Endothelial cell of umbilical vein (primary cell): ENCODE measurements around the gene PHF12. TPM values are rescaled to one million over a fixed set of nuclear protein-coding genes. Genes with fewer than 3 reads are reported as not detected.

Source experiments
- BruUV-seq: library from RNA; stranded (reverse); fragments of 400-500 nt; replicated peaks from 2 replicates; lab custom pipeline; 2021; lab: Mats Ljungman, UMichigan
- CTCF ChIA-PET: fragments of 300-600, 350-600 bp; sonication (Branson Sonifier 250); formaldehyde crosslinking; loops from one replicate; lab custom pipeline; 2021; ENCODE audit warnings: antibody characterized with exemption, inconsistent platforms; lab: Charles Lee
- POLR2A ChIA-PET: fragments of 300-600, 350-600 bp; sonication (Branson Sonifier 250); formaldehyde crosslinking; loops from one replicate; lab custom pipeline; 2021; ENCODE audit warnings: antibody characterized with exemption, inconsistent platforms; lab: Charles Lee
- DNase-seq: peaks from one replicate; pipeline ENCODE4 v3.0.0-alpha.2; 2011; ENCODE audit warnings: low read depth, low spot score
- FAIRE-seq: peaks from 2 replicates; lab custom pipeline; 2011; peaks lifted over from hg19 to GRCh38; lab: Jason Lieb, UNC
- H2AFZ ChIP-seq: 2 replicates; pipeline ENCODE4 v1.6.0; 2012; ENCODE audit warnings: low read depth, low read length, control low read depth, inconsistent platforms
- H3K27ac ChIP-seq: 2 replicates; pipeline ENCODE4 v1.5.1; 2011; ENCODE audit warnings: low read depth, mild to moderate bottlenecking, control low read depth, low read length, moderate library complexity; ENCODE audit not compliant: insufficient read depth
- H3K27me3 ChIP-seq, 2 experiments: 2 replicates each; pipeline versions ENCODE4 v1.6.0 to v1.6.1; 2011; ENCODE audit warnings: low read length in 2 of 2, mixed read lengths in 1 of 2; ENCODE audit not compliant: control insufficient read depth in 2 of 2, insufficient read depth in 2 of 2
- H3K36me3 ChIP-seq, 2 experiments: 2 replicates in 1 of 2; 3 replicates in 1 of 2; pipeline ENCODE4 v1.5.1; 2011; ENCODE audit warnings: low read length in 2 of 2, mild to moderate bottlenecking in 1 of 2, moderate library complexity in 1 of 2; ENCODE audit not compliant: control insufficient read depth in 2 of 2, insufficient read depth in 2 of 2; ENCODE audit errors: extremely low read depth in 1 of 2
- H3K4me1 ChIP-seq: 3 replicates; pipeline ENCODE4 v1.5.1; 2011; ENCODE audit warnings: mild to moderate bottlenecking, low read length; ENCODE audit not compliant: control insufficient read depth, insufficient read depth; ENCODE audit errors: extremely low read depth
- H3K4me2 ChIP-seq: 2 replicates; pipeline ENCODE4 v1.6.1; 2011; ENCODE audit warnings: low read length, control low read depth, mixed read lengths; ENCODE audit not compliant: insufficient read depth
- H3K4me3 ChIP-seq, 3 experiments: fragments of 200-600 bp in 1 of 3; sonication (generic), shearing (Covaris generic) in 1 of 3; replicated peaks in 1 of 3; 2 replicates each; pipeline ENCODE4 v1.5.1; 2011 to 2016; ENCODE audit warnings: control low read depth in 3 of 3, low read length in 3 of 3, mild to moderate bottlenecking in 2 of 3, inconsistent platforms in 1 of 3, low read depth in 1 of 3, moderate library complexity in 1 of 3; ENCODE audit not compliant: insufficient read depth in 1 of 3
- H3K79me2 ChIP-seq: 2 replicates; pipeline ENCODE4 v1.6.0; 2012; ENCODE audit warnings: low read length, inconsistent platforms; ENCODE audit not compliant: control insufficient read depth, insufficient read depth
- H3K9ac ChIP-seq: replicated peaks from 2 replicates; pipeline ENCODE3; 2011; ENCODE audit warnings: low read length, control low read depth; ENCODE audit not compliant: insufficient read depth; ENCODE audit errors: extremely low read depth
- H3K9me1 ChIP-seq: replicated peaks from 3 replicates; pipeline ENCODE4 v1.6.0; 2011; ENCODE audit warnings: mild to moderate bottlenecking, low read length; ENCODE audit not compliant: control insufficient read depth, insufficient read depth; ENCODE audit errors: extremely low read depth
- H3K9me3 ChIP-seq: replicated peaks from 2 replicates; pipeline ENCODE4 v1.5.1; 2012; ENCODE audit warnings: low read length, inconsistent platforms; ENCODE audit not compliant: control insufficient read depth, insufficient read depth
- H4K20me1 ChIP-seq: replicated peaks from 2 replicates; pipeline ENCODE3; 2011; ENCODE audit warnings: mild to moderate bottlenecking, low read length; ENCODE audit not compliant: control insufficient read depth, insufficient read depth; ENCODE audit errors: extremely low read depth
- EZH2 ChIP-seq: IDR thresholded peaks from 2 replicates; pipeline ENCODE4 v1.6.1; 2012; ENCODE audit warnings: borderline replicate concordance, low read depth, mild to moderate bottlenecking, moderate library complexity, low read length, inconsistent platforms; ENCODE audit not compliant: severe bottlenecking
- FOS ChIP-seq: IDR thresholded peaks from 2 replicates; pipeline ENCODE4 v1.6.1; 2011; ENCODE audit warnings: mild to moderate bottlenecking, low read length, moderate library complexity, borderline replicate concordance; ENCODE audit not compliant: insufficient read depth
- GATA2 ChIP-seq: IDR thresholded peaks from 2 replicates; pipeline ENCODE4 v1.7.0; 2011; ENCODE audit warnings: low read depth, mild to moderate bottlenecking, moderate library complexity, mixed read lengths, low read length; ENCODE audit not compliant: insufficient read length, insufficient read depth
- JUN ChIP-seq: IDR thresholded peaks from 2 replicates; pipeline ENCODE4 v1.6.1; 2011; ENCODE audit warnings: borderline replicate concordance, low read depth; ENCODE audit not compliant: insufficient read length, insufficient read depth
- MAX ChIP-seq: IDR thresholded peaks from 2 replicates; pipeline ENCODE4 v1.6.1; 2011; ENCODE audit not compliant: insufficient read depth, insufficient read length
- MYC ChIP-seq: IDR thresholded peaks from one replicate; pipeline ENCODE4 v1.6.1; 2011; ENCODE audit warnings: mild to moderate bottlenecking, low read depth, low read length
- POLR2A ChIP-seq: IDR thresholded peaks from 2 replicates; pipeline ENCODE4 v1.6.1; 2012; ENCODE audit warnings: low read depth, mild to moderate bottlenecking, control low read depth, low read length
- POLR2AphosphoS5 ChIP-seq: IDR thresholded peaks from 2 replicates; pipeline ENCODE4 v1.6.1; 2012; ENCODE audit warnings: low read depth, mild to moderate bottlenecking, control low read depth, low read length, moderate library complexity; ENCODE audit not compliant: insufficient read depth
- dilution Hi-C: fragments of 300-500 bp; cut with MboI; formaldehyde crosslinking; loops from one replicate; pipeline ENCODE4 v1.15.0; 2019; ENCODE audit warnings: low sequenced_read_pairs; ENCODE audit not compliant: extremely low pct_ligation_motif_present
- intact Hi-C: fragments of 100-400 bp; cut with micrococcal nuclease; formaldehyde crosslinking; loops from one replicate; pipeline ENCODE4 v1.10.0; 2022
- polyA plus RNA-seq, 4 experiments: library from polyadenylated mRNA; depleted of rRNA in 3 of 4; stranded (reverse) in 3 of 4; unstranded in 1 of 4; fragments of >200 nt; gene quantifications; 2 replicates each; pipeline versions ENCODE4 v1.2.1 to v1.2.3, GENCODE V29; 2011 to 2012; ENCODE audit warnings: missing spikeins in 1 of 4
- total RNA-seq: library from RNA; stranded (reverse); gene quantifications from 2 replicates; pipeline ENCODE4 v1.2.3, GENCODE V29; 2021
- TF ChIP-seq, protein P1 (sequence below), 2 donors: IDR thresholded peaks; 1 replicate in 1 of 2; 2 replicates in 1 of 2; pipeline ENCODE4 v1.5.1; 2011; ENCODE audit warnings: low read length in 2 of 2, mild to moderate bottlenecking in 2 of 2, moderate library complexity in 2 of 2, control low read depth in 1 of 2, inconsistent platforms in 1 of 2, low read depth in 1 of 2; ENCODE audit not compliant: insufficient read depth in 1 of 2; ENCODE audit errors: extremely low read depth in 1 of 2

The PHF12 gene
- total and polyA plus RNA-seq, 2 donors (not counting 3 experiments of a cell fraction or from before 2014, with no cell fraction given) = 26.6 to 44.2 TPM

- FAIRE-seq = peak; percentile 69
- Histone ChIP-seq H3K27me3 (no peaks in the 10 kb centered on the region), H3K9me1 (no peaks in the 10 kb centered on the region), H3K4me3 (peak overlapping the region; percentile 74 to 95 (median 80)), H3K4me2 (peak overlapping the region; percentile 73), H3K9me3 (no peaks in the 10 kb centered on the region), H3K9ac (peak overlapping the region; percentile 85), H3K4me1 (peaks cover 39% of the 10 kb centered on the region), H2AFZ (peak overlapping the region; percentile 49), H3K36me3 (no peaks in the 10 kb centered on the region), H4K20me1 (peaks cover 3% of the 10 kb centered on the region), H3K27ac (peak overlapping the region; percentile 82), H3K79me2 (peaks cover 48% of the 10 kb centered on the region)
- CTCF ChIA-PET = interaction anchor here (0.7 to 7.8 kb wide), 16 partner anchors 11 to 230 kb away, joined by 3 to 249 read pairs (median 5); partner anchors contain the start of genes NEK8, RPL23A and TLCD1
- intact Hi-C loops = loop anchor here (1.0 to 5.0 kb wide), 3 partner anchors 23 to 141 kb away; partner anchors contain the start of gene FLOT2
- no peak for TF ChIP-seq JUN
- TF ChIP-seq FOS = no peak
- TF ChIP-seq, protein P1, sequence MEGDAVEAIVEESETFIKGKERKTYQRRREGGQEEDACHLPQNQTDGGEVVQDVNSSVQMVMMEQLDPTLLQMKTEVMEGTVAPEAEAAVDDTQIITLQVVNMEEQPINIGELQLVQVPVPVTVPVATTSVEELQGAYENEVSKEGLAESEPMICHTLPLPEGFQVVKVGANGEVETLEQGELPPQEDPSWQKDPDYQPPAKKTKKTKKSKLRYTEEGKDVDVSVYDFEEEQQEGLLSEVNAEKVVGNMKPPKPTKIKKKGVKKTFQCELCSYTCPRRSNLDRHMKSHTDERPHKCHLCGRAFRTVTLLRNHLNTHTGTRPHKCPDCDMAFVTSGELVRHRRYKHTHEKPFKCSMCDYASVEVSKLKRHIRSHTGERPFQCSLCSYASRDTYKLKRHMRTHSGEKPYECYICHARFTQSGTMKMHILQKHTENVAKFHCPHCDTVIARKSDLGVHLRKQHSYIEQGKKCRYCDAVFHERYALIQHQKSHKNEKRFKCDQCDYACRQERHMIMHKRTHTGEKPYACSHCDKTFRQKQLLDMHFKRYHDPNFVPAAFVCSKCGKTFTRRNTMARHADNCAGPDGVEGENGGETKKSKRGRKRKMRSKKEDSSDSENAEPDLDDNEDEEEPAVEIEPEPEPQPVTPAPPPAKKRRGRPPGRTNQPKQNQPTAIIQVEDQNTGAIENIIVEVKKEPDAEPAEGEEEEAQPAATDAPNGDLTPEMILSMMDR (IDR thresholded peaks at IDR 0.05; ENCODE audit: extremely low read depth in 1 of 2, insufficient read depth in 1 of 2, low read depth in 1 of 2, low read length in 2 of 2) = no peak
- TF ChIP-seq GATA2 = no peak
- no peak for TF ChIP-seq MAX
- TF ChIP-seq MYC = no peak
- TF ChIP-seq EZH2 = no peak
- TF ChIP-seq POLR2A = peak; percentile 72
- peak; percentile 66 for TF ChIP-seq POLR2AphosphoS5
- BruUV-seq = no TSS peak
- POLR2A ChIA-PET = interaction anchor here (0.6 to 1.4 kb wide), 2 partner anchors 9 to 13 kb away, joined by 4 to 5 read pairs; no protein-coding TSS in a partner anchor
- dilution Hi-C loops = no loop called here
- DNase-seq = peak; percentile 76
Observed at GRCh38 chr17:28949185-28950016, 1.9 kb downstream of the PHF12 start.
